ENCODE results near the gene LIPH.

DNA sequence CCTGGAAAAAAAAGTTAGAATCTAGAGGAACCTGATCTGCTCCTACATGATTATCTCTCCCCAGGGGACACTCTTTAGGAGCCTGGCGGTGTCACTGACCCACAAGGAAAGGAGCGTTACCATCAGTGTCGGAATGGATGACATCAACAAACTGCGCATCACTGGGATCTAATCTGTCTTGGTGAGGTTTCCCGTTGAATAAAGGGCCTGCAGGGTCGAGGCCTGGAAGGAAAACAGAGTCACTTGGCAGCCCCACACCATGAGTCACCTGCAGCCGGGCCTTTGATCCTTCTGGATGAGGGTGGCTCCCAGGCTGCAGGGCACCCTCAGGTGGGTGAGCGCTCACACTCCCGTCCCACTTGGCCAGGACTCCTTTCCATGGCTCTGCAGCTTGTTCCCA lies 25.0 kb downstream of the LIPH start:
- TF ChIP-seq, protein P1, sequence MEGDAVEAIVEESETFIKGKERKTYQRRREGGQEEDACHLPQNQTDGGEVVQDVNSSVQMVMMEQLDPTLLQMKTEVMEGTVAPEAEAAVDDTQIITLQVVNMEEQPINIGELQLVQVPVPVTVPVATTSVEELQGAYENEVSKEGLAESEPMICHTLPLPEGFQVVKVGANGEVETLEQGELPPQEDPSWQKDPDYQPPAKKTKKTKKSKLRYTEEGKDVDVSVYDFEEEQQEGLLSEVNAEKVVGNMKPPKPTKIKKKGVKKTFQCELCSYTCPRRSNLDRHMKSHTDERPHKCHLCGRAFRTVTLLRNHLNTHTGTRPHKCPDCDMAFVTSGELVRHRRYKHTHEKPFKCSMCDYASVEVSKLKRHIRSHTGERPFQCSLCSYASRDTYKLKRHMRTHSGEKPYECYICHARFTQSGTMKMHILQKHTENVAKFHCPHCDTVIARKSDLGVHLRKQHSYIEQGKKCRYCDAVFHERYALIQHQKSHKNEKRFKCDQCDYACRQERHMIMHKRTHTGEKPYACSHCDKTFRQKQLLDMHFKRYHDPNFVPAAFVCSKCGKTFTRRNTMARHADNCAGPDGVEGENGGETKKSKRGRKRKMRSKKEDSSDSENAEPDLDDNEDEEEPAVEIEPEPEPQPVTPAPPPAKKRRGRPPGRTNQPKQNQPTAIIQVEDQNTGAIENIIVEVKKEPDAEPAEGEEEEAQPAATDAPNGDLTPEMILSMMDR (IDR thresholded peaks at IDR 0.05; ENCODE audit: low read depth, low read length, poor library complexity, severe bottlenecking) = no peak
- TF ChIP-seq EZH2phosphoT487 (IDR thresholded peaks at IDR 0.05; ENCODE audit: borderline replicate concordance, low read length) = no peak
